COLO668 (cell line): Measurements from ENCODE around the gene CD226.
"Not testable (repeated sequence)": the region's sequence is repeated elsewhere in the genome, so short reads cannot be mapped to it uniquely, and the experiment has no call there.

ENCODE experiments used
- DNase-seq: peaks from one replicate; lab custom pipeline; 2025; ENCODE audit not compliant: unreplicated experiment; lab: John Stamatoyannopoulos, UW

The CD226 gene

DNA sequence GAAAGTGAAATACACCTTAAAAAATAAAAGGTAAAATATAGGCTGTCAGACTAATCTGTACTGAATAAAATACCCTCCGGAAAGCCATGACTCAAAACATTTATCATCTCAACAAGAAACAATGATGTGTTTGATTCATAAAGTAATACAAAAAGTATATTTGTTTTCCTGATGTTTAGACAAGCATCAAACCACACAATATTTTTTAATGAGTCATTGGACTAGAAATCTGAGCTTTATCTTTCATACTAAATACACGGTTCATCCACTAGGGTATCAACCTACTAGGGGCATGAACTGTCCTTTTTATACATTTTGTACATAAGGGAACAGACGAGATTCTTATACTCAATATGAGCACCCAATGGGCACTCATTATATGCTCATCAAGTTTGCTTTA, 31.3 kb downstream of the CD226 start:
- DNase-seq, result no peak

DNA sequence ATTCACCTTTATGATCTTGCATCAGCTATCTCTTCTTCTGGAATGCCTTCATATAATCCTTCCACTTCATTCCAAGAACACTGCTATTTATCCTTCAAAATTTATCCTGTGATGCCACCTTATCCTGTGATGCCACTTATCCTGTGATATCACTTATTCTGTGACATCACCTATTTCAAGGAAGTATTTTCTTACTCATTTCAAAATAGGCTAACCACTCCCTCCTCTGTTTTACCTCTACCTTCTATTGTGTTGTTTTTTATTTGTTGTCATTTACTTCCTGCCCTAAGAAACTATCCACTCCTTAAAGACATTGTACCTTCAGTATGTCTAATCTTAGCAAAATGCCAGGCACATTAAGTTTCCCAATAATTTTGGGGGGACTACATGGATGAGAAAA, 38.8 kb downstream of the CD226 start:
- DNase-seq, result no peak

DNA sequence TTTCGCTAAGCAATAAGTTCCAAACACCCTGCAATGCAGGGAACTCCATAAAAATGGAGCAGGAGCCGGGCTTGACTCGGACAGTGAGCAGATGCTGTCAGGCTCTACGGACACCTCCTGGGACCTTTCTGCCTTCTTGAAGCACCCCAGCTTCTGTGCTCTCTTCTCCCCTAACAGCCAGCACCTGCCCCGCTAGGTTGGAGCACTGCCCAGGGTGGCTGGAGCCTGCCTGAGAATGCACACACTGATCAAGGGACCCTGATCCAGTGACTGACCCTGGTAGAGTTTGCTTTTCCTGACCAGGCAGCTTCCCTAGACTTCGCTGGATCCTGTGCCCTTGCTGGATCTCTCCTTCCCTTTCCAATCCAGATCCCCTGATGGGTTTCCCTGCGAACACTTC, 40.9 kb downstream of the CD226 start:
- no peak for DNase-seq

DNA sequence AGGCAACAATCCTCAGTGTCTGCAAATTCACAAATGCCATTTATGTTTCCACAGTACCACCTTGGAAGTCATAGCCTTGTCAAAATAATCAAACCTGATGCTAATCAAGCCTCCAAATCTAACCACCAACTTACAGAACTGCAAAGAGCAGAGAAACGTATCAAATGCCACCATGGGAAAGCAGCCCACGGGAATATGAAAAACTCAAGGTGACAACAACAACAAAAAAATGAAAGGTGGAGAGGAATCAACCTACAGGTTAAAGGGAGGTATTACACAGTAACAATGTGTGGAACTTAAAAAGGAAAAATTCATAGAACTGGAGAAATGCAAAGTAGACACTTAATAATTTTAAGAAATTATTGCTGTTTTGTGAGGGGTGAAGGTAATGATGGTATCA, 46.7 kb downstream of the CD226 start:
- DNase-seq, result no peak

DNA sequence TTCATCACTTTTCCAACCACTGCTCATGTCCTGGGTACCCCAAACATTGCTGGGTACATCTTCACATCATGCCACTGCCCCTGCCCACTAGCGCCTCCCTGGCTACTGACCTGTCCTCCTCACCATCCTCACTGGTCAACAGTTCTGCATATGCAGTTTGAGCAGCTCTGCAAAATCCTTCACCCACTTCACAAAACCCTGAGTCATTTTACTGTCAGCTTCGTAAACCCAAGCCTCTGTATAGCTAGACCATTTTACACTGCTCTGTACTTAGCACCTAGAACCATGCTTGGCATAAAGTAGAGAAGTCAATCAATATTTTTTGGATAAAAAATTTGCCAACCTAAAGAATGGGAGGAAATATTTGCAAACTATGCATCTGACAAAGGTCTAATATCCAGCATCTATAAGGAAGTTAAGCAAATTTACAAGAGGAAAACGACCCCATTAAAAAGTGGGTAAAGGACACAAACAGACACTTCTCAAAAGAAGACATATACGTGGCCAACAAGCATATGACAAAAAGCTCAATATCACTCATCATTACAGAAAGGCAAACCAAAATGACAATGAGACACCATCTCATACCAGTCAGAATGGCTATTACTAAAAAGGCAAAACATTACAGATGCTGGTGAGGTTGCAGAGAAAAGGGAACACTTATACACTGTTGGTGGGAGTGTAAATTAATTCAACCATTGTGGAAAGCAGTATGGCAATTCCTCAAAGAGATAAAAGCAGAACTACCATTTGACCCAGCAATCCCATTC, 48.3 kb downstream of the CD226 start:
- not testable (repeated sequence) for DNase-seq

DNA sequence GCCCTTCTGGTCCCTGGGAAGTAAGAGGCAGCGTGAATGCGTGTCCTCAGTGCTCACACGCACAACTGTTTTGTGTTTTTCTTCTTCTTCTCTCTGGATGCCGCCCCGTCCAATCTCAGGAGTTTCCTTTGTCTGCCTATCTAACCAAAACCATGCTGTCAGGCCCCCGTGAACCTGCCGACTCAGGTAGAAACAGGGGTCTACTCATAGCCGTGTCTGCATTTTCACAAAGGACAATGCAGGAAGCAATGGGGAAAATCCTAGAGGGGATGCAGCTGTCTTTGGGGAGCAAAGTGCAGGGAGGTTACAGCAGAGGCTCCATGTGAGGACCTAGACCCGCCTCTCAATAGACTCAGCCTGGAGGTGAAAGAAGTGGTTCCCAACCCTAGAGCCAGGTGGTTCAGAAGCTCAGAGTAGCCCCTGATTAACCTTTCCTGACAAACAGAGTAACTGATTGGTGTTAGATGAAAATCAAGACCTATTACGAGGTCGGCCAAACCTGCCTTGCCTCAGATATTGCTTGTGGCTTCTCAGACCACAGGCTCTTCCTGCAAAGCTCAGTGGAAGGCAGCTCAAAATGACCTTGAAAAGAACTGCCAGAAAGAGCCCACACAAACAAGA, 49.3 kb downstream of the CD226 start:
- DNase-seq, result no peak

DNA sequence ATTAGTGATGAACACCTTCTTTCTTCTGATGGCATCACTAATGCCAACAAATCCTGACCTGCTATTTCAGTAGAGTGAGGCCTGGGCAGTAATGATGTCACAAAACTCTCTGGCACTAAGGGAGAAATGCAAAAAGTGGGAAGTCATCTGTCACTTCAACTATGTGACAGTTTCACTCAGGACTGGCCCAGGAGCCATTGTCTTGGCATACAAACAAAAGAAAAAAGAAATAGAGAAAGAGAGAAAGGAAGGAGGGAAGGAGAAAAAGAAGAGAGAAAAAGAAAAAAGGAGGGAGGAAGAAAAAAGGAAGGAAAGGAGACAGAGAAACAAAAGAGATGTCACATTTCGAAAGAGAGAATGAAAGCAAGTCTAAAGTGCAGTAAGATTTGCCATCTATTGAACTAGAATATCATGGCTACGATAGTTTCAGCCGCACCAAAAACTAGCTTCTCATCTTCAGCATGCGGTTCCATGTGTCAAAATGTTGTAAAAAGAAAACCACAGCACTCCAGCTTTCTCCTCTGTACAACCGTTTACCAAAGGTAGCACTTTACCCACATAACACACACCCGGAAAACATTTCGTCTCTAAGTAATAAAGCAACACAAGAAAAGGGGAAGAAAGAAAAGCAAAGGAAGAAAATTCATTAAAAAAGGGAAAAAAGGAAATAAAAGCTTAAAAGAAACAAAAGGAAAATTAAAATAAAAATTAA, 50.1 kb downstream of the CD226 start:
- DNase-seq, result no peak

DNA sequence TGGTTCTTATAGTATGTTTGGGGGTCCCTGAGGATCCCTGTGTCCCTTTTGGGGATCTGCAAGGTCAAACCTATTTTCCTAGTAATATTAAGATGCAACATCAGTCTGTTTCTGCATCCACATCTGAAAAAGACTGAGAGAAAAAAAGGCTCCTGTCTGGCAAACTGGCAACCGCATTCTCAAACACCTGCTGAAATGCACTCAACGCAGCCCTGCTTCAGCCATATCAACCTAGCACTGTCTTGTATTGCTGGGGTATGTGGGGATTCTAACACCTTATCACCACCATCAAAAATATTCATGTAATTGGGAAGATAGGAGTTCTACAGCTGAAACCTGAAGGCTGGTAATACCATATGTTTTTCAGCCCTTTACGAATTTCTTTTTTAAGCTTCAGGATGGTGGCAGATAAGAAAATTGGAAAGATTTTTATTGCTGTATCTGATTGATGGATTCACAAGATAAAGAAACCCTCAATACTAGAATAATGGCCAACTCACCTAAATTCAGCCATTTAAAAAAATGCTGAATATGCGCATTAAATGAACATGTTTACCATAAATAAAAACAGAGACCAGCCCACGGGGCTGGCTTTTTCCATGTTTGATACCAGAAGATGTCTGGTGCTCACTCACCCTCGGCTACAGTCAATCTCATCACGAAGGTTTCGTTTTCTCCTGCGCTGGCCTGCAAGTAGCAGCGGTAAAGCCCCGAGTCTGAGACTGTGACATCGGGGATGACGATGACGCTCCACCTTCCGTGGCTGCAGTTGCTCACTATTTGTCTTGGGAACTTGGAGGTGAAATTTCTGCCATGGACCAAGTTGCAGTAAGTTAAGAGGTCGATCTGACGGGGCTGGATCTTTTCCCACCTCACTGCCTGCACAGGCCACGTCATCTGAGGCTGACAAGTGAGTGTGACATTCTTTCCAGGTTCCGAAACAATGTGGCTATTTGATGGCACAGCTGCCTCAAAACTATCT, 52.3 kb downstream of the CD226 start:
- DNase-seq, result no peak

DNA sequence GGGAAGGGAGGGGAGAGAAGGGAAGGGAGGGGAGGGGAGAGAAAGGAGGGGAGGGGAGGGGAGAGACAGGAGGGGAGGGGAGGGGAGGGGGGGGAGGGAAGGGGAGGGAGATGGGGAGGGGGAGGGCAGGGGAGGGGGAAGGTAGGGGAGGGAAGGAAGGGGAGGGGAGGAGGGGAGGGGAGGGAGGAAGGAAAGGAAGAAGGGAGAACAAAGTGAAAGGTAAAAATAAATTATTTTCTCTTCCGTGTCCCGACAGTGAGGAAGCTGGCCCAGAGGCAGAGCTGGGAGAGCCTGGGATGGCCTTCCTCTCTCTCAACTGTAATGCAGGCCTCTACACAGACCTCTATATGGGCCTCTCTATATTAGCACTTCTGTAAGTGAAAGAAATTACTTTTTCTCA, 53.2 kb downstream of the CD226 start:
- no peak for DNase-seq

DNA sequence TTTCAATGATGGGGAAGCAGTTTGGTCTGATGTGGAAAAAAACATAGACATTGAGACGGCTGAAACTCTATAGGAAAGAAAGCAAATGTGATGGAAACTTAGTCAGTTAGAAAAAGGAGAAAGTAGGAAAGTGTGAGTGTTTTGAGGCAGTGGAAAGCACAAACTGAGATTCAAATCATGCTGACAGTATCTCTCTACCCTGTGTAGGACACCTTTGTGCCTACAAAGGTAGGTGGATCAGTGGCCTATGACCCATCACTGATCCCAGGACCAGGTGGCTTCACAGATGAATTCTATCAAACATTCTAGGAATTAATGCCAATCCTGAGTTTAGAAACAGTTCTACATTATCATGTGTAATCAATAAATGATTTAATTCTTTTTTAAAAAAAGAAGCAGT, 57.1 kb downstream of the CD226 start:
- no peak for DNase-seq

DNA sequence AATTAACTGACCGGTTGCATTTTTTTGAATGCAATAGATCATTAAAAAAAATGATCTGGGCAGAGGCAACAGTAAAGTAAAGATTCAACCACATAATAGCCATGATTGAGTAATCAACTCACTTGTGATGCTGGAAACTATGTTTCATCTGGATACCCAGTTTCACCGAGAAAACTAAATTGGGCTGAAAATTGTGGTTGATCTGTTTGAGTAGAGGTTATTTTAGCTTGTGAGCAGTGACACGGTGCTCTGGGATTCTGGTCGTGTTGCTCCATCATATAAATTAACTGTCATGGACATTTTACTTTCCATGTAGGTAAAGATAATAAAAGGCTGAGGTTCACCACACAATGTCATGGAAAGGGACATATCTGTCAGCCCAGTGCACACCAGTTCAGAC, 58.7 kb downstream of the CD226 start:
- DNase-seq, result no peak

DNA sequence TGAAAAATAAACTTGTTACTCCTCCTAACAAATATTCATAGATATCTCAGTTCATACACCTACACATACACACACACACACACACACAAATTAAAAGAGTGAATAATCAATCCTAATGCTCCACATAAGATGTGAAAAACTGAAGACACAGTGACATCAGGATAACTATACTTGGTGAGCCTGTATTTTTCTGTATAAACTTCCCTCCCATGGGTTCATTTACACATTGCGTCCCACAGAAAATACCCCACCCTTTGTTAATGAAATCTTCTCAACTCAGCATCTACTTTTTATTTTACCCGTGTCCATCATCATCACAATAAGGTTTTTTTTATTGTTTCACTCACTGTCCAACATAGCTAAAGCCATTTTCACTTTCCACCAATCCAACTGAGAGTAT, 60.4 kb downstream of the CD226 start:
- DNase-seq, result no peak

DNA sequence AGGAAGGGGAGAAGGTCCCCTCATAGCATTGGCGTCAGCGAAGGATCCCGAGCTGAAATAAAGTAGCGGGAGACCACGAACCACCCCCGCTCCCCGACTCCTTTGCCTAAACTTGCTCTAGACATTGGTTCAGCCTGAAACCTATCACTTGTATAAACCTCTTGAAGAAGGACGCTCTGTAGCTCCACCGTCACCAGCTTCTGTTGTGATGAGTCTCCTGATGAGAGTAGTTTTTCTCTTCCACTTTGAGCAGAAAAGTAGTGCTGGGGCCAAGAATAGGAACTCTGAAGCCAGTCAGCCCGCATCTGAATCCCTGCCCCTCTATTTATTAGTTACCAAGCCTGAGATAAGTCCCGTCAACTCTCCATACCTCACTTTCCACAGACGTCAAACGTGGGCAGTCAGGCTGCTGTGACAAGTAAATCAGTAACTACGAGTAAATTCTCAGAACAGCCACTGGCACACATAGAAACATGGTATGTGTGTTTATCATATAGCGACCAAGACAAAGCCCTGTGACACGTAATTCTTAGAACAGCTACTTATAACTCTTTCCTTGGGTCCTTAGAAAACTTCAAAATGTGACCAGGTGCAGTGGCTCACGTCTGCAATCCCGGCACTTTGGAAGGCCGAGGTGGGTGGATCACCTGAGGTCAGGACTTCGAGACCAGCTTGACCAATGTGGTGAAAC, 61.7 kb downstream of the CD226 start:
- no peak for DNase-seq

DNA sequence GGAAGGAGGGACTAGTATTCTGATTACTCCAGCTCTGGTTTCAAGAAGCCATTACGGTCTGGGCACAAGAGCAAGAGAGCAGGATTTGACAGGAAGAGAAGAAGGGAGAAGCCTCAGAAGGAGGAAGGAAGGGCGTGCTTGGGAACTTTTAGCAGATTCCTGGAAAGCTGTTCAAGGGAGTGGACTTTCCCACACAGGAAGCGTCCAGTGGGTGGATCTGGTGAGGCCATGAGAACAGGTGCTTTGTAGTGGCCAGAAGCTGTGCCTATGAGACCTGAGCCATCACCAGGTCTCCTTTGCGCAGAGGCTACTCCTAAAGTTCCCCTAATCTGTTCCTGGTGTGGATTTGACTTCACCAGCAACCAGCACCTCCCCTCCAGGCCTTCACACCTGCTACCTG, 62.3 kb downstream of the CD226 start:
- DNase-seq, result no peak

DNA sequence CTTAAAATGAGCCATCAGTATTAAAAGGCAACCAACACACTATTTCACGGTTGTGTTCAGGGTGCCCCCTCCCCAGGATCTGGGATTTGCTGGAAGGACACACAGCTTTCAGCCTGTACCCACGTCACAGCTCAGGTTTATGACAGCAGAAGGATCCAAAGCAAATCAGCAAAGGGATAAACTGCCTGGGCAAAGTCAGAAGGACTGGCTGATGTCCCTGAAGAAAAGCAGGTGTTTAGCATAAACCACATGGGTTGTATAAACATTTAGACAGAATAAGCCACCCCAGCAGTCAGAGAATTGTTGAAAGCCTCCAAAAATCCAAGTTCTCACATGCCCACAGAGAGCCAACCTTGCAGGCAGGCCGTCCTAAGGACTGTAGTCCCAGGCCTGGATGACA, 63.9 kb downstream of the CD226 start:
- DNase-seq, result no peak

DNA sequence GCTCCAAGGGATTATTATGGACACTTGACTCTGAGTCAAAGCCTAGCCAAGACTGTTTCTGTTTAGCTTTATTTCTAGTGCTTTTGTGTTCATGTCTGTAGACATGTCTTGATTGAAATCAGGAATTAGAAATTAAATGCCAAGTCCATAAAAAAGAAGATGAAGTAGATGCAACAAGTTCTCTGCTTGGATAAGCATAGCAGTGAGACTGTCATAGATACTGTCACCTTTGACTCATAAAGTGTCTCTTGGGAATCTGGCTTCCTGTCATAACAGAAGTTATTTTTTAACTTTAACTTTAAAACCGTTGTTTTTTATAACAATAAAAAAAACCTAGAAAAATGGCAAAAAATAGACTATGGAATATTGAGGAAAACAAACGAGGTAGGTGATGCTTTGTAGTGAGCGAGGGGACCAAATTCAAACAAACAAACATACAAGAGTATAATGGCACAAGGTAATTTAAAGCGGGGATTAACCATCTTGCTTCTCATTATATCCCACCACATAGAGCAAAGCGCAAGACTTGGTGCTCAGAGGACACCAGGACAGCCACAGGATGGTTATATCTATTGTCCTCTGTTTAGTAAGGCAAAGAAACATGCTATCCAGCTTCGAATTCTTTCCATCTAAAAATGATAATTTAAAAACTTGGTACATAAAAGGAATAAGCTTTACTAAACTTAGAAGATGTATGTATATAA, 64.6 kb downstream of the CD226 start:
- DNase-seq, result no peak

DNA sequence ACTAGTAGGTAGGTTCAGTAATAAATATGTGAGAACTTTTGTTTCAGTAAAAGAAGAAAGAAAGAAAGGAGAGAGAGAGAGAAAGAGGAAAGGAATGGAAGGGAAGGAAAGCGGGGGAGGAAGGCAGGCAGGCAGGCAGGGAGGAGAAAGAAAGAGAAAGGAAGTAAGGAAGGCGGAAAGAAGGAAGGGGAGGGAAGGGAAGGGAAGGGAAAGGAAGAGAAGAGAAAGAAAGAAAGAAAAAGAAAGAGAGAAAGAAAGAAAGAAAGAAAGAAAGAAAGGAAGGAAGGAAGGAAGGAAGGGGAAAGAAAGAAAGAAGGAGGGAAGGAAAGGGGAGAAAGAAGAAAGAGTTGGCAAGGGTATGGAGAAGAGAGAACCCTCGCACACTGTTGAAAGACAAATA, 67.6 kb downstream of the CD226 start:
- DNase-seq, result no peak

DNA sequence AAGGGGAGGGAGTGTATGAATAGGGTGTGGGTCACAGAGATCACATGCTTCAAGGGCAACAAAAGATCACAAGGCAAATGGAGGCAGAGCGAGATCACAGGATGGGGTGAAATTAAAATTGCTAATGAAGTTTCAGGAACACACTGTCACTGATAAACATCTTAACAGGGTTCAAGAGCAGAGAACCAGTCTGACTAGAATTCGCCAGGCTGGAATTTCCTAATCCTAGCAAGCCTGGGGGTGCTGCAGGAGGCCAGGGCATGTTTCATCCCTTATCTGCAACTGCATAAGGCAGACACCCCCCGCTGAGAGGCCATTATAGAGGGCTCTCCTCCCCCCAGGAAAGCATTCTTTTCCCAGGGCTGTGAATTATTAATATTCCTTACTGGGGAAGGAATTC, 68.6 kb downstream of the CD226 start:
- not testable (repeated sequence) for DNase-seq

DNA sequence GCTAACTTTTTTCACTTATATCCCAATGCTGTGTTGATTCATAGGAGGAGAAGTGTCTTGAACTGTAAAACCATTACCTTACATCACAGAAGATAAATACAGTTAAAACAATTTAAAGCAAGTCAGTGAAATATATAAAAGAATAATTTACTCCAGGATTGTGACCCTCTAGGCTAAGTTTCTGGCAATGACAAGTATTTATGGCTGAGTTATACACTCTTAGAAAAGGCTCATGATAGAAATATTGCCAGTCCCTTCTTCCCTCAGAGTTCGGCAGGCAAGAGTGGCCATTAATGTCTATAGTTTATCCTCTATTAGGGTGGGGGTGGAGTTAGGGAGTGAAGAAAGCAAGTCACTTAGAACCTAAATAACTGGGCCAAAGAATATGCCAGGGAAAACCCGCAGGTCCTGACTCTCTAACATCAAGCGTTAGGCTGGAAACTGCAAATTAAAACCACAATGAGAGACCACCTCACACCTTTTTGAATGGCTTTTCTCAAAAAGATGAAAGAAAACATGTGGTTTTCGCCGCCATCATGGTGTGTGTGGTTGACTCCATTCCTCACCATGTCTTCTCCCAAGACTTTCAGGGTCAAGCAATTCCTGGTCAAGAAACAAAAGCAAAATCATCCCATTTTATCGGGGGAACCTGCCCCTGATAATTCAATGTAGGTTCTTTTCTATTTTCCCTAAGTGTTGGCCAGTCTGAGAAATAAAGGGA, 69.3 kb downstream of the CD226 start:
- DNase-seq, result no peak
